Medulla oblongata (tissue), 1 donor: ENCODE data around the gene CACFD1.

Experiments
- DNase-seq: peaks from one replicate; pipeline ENCODE4 v3.0.0-alpha.2; 2015; ENCODE audit errors: extremely low spot score

The CACFD1 gene

DNA sequence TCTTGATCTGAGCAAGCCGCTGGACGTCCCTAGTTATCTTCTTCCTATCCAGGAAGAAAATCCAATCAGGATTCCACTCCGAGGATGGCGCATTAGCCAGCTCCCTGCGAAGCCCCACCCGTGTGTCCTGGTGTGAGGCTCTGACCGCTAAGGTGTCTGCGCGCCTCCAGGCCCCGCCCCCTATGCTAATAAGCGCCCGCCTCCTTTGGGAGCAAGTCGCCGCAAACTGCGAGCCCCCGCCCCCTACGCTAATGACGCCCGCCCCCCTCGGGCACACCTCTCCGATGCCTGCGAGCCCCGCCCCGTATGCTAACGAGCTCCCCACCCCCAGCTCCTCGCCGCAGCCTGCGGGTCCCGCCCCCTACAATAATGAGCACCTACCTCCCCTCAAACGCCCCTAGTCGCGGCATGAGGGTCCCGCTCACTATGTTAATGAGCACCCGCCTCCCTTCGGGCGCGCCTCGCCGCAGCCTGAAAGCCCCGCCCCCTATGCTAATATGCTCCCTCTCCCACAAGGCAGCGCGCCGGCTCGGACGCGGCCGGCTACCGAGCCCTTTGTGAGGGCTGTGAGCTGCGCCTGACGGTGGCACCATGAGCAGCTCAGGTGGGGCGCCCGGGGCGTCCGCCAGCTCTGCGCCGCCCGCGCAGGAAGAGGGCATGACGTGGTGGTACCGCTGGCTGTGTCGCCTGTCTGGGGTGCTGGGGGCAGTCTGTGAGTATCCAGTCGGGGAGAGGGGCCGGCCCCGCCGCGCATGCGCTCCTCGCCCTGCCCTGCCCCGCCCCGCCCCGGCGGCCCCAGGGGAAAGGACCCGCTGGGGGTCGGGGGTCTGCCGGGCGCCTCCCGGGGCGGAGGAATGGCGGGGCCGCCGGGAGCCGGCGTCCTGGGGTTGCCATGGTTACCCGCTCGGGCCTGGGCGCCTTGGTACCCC is at the start of gene CACFD1:
TSS of gene CACFD1 (plus strand) at position 503 of the 929 bp plus-strand sequence. CDS start at position 592, 89 bp downstream.
- DNase-seq = peak; percentile 96

DNA sequence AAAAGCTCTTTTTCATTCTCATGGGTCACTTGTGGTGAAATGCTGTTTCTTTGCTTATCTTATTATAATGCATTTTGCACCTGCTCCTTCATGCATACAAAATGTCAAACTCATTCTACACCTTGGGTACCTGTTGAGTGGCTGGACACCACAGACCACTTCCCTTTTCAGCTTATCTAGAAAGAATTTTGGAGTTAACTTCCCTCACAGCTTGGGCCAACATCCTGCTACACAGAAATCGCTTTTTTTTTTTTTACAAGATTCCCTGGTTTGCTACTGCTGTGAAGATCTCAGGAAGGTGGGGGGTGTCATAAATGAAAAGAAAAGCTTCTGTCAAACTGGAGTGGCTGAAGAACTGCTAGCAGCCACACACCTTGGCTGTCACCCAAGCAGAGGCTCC is 44.6 kb upstream of the CACFD1 start:
- no peak for DNase-seq

GRCh38 chr9:133417541-133418461 is 42.0 kb upstream of the CACFD1 start, which contains the start of gene REXO4:
Gene REXO4 (minus strand): TSS chr9:133418010. CDS start chr9:133417844, 166 bp downstream.
- peak; percentile 76 for DNase-seq

GRCh38 chr9:133419005-133419404 is 40.8 kb upstream of the CACFD1 start:
- DNase-seq = no peak

DNA sequence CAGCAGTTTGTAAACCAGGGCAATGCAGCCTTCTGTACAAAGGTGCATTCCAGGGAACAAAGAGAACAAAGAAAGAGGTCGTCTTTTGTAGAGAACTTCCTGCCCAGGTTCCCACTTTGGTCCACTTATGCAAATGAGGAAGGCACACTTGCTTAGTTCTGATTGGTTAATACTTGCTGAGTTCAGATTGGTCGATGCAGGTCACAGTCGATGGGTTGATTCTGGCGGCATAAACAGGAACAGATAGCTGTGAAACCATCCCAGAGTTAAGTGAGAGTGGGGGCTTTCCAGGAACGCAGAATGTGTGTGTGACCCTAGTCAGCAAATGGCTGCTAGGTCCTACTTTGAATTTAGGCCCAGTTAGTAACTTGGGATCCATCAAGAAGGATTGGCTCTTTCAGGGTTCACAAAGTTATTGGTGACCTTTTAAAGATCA is 39.4 kb upstream of the CACFD1 start:
- no peak for DNase-seq

GRCh38 chr9:133421615-133422542 is 37.9 kb upstream of the CACFD1 start, which contains the start of gene ADAMTS13:
Gene ADAMTS13 (plus strand): TSS chr9:133422367. CDS start chr9:133422444, 77 bp downstream.
- DNase-seq = no peak

GRCh38 chr9:133423216-133423615 is 36.6 kb upstream of the CACFD1 start:
- no peak for DNase-seq

- no peak for DNase-seq
These were observed 35.6 kb upstream of the CACFD1 start for GRCh38 chr9:133424187-133424586.

- DNase-seq = no peak
These were observed 34.6 kb upstream of the CACFD1 start for GRCh38 chr9:133425049-133425632.

DNA sequence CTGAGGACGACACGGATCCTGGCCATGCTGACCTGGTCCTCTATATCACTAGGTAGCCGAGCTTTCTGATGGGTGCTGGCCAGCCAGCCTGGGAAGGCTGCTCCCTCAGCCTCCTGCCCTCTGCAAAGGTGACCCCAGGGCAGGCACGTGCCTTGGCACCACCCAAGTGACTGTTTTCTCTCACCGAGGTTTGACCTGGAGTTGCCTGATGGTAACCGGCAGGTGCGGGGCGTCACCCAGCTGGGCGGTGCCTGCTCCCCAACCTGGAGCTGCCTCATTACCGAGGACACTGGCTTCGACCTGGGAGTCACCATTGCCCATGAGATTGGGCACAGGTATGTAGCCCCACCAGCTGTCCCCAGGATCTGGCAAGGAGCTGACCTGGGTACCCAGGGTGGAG is 33.8 kb upstream of the CACFD1 start:
- DNase-seq = no peak

DNA sequence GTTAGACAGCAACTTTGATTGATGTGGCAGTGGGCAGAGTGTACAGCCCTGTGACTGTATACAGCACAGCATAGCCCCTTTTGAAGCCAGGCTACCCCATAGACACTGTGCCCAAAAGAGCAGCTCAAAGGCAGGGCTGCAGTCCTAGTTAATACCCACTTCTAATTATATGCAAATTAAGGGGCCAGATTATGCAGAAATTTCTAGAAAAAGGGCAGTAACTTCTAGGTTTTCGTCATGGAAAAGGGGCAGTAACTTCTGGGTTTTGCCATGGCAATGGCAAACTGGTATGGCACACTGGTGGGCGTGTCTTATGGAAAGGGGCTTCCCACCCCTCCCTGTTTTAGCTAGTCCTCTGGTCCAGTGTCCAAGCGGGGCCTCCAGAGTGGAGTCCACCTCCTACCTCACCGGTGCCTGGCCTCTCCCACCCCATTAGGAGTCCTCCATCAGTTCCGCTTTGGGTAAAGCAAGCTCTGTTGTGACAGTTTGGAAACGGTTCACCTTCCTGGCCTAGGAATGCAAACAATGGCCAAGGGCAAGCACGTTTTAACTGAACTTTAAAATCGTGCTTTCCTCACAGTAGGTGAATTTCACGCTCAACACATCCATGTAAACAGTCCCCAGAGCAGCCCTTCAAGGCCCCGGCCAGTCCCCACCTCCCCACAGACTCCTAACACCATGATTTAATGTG is 32.0 kb upstream of the CACFD1 start:
- DNase-seq = no peak

DNA sequence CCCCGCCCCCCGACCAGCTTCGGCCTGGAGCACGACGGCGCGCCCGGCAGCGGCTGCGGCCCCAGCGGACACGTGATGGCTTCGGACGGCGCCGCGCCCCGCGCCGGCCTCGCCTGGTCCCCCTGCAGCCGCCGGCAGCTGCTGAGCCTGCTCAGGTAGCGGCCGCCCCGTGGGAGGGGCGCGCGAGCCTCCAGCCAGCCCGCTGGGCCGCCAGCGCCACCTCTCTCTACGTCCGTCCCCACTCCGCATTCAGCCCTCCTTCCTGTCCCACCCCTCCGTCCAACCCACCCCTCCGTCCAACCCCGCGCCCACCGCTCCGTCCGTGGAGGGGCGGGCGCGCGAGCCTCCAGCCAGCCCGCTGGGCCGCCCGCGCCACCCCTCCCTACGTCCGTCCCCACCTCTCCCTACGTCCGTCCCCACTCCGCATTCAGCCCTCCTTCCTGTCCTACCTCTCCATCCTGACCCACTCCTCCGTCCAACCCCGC is 31.1 kb upstream of the CACFD1 start:
- DNase-seq = no peak

- DNase-seq = no peak
These were observed 30.6 kb upstream of the CACFD1 start for GRCh38 chr9:133429214-133429613.

DNA sequence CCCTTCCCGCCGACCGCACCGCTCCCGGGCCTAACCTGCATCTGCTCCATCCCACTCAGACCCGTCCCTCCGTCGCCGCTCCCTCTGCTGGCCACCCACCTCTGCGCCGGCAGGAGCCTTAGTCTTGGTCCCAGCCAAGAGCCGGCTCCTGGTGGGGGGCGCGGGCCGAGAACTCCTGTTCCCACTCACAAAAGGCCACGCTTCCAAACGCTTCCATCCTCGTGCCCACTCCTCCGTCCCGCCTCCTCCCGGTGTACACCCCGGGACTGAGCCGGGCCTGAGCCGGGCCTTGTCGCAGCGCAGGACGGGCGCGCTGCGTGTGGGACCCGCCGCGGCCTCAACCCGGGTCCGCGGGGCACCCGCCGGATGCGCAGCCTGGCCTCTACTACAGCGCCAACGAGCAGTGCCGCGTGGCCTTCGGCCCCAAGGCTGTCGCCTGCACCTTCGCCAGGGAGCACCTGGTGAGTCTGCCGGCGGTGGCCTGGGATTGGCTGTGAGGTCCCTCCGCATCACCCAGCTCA is 30.1 kb upstream of the CACFD1 start:
- DNase-seq = no peak

GRCh38 chr9:133430244-133430643 is 29.5 kb upstream of the CACFD1 start:
- DNase-seq = no peak

GRCh38 chr9:133433351-133433843 is 26.4 kb upstream of the CACFD1 start:
- no peak for DNase-seq

- DNase-seq = no peak
These were observed 23.1 kb upstream of the CACFD1 start for GRCh38 chr9:133436681-133437080.

DNA sequence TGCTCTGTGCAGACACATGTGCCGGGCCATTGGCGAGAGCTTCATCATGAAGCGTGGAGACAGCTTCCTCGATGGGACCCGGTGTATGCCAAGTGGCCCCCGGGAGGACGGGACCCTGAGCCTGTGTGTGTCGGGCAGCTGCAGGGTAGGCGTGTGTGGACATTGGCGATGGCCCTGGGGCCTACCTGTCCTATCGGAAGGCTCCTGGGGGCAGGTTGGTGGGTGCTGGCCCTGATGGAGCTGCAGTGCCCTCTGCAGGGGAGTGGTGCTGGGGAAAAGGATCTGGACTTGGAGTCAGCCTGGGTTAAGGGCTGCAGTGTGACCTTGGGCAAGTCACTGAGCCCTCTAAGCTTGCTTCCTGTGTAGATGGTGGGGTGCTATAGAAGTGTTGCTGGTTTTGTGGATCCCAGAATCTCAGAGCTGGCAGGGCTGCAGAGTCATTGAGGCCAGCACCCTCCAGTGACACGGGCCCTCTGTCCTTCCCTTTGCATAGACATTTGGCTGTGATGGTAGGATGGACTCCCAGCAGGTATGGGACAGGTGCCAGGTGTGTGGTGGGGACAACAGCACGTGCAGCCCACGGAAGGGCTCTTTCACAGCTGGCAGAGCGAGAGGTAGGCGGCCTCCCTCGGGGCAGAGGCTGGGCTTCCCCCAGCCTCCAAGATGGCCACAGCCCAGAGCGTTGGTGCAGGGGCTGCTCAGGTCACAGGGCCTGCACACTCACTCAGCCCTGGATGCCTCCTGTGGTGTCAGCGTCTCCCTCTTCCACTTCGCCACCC is 21.8 kb upstream of the CACFD1 start:
- no peak for DNase-seq

GRCh38 chr9:133439337-133439736 is 20.4 kb upstream of the CACFD1 start:
- DNase-seq = no peak
